ENCODE results near the gene CALB2.
"Not testable (repeated sequence)": the region's sequence is repeated elsewhere in the genome, so short reads cannot be mapped to it uniquely, and the experiment has no call there.

The CALB2 gene

GRCh38 chr16:71352963-71353460 lies 5.5 kb upstream of the CALB2 start:
- TF ChIP-seq ZFX (IDR thresholded peaks at IDR 0.05; ENCODE audit: borderline replicate concordance) = no peak
- TF ChIP-seq, protein P1, sequence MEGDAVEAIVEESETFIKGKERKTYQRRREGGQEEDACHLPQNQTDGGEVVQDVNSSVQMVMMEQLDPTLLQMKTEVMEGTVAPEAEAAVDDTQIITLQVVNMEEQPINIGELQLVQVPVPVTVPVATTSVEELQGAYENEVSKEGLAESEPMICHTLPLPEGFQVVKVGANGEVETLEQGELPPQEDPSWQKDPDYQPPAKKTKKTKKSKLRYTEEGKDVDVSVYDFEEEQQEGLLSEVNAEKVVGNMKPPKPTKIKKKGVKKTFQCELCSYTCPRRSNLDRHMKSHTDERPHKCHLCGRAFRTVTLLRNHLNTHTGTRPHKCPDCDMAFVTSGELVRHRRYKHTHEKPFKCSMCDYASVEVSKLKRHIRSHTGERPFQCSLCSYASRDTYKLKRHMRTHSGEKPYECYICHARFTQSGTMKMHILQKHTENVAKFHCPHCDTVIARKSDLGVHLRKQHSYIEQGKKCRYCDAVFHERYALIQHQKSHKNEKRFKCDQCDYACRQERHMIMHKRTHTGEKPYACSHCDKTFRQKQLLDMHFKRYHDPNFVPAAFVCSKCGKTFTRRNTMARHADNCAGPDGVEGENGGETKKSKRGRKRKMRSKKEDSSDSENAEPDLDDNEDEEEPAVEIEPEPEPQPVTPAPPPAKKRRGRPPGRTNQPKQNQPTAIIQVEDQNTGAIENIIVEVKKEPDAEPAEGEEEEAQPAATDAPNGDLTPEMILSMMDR (IDR thresholded peaks at IDR 0.05) = no peak
- no peak overlapping the region for H3K27ac ChIP-seq

GRCh38 chr16:71353736-71354135 lies 4.8 kb upstream of the CALB2 start:
- no peak for TF ChIP-seq ZFX (IDR thresholded peaks at IDR 0.05; ENCODE audit: borderline replicate concordance)
- TF ChIP-seq, protein P1 (IDR thresholded peaks at IDR 0.05) = no peak
- no peak overlapping the region for H3K27ac ChIP-seq

DNA sequence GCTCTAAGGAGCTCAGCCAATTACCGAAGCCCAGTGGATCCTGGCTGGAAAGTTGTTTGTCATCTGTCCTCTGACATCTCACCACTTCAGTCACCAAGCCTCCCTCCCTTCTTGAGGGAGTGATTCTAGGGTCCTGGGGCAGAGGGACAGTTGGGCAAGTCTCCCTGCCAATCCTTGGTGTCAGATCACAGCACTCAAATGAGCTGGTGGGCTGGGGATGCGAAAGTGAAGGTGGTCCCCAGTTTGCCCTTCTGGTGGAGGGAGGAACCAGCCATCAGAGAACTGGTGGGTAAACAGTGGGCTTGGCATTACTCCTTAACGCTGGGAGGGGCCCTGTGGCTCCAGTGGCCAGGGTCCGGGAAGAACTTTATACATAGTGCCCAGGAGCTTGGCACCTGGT lies 4.4 kb upstream of the CALB2 start:
- H3K27ac ChIP-seq = no peak overlapping the region
- TF ChIP-seq, protein P1 (IDR thresholded peaks at IDR 0.05) = no peak
- TF ChIP-seq ZFX (IDR thresholded peaks at IDR 0.05; ENCODE audit: borderline replicate concordance) = no peak

- no peak overlapping the region for H3K27ac ChIP-seq
- TF ChIP-seq, protein P1 (IDR thresholded peaks at IDR 0.05) = no peak
- TF ChIP-seq ZFX (IDR thresholded peaks at IDR 0.05; ENCODE audit: borderline replicate concordance) = no peak
These were observed 2.3 kb upstream of the CALB2 start for GRCh38 chr16:71356051-71356740.

GRCh38 chr16:71356936-71357335 lies 1.6 kb upstream of the CALB2 start:
- not testable (repeated sequence) for H3K27ac ChIP-seq

DNA sequence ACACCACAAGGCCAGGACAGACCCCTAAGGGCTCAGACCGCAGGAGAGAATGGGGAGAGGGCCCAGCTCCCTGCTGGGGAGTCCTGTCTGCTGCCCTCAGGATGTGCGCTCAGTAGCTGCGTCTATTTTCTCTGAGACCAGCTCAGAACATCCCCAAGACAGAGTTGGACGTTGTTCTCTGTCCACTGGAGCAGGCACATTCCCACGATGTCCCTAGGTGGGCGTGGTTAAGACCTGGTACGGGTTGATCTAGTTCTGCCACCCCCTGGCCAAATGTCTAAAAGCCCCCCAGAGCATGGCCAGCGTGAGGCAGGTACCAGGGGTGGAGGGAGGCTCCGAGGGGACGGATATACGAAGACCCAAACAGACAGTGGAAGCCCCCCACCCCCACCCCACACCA lies 842 bp upstream of the CALB2 start:
- TF ChIP-seq, protein P1 (IDR thresholded peaks at IDR 0.05) = no peak
- TF ChIP-seq ZFX (IDR thresholded peaks at IDR 0.05; ENCODE audit: borderline replicate concordance) = no peak
- H3K27ac ChIP-seq = no peak overlapping the region

GRCh38 chr16:71359431-71359830 lies 908 bp downstream of the CALB2 start:
- no peak overlapping the region for H3K27ac ChIP-seq
- TF ChIP-seq, protein P1 (IDR thresholded peaks at IDR 0.05) = no peak
- no peak for TF ChIP-seq ZFX (IDR thresholded peaks at IDR 0.05; ENCODE audit: borderline replicate concordance)

DNA sequence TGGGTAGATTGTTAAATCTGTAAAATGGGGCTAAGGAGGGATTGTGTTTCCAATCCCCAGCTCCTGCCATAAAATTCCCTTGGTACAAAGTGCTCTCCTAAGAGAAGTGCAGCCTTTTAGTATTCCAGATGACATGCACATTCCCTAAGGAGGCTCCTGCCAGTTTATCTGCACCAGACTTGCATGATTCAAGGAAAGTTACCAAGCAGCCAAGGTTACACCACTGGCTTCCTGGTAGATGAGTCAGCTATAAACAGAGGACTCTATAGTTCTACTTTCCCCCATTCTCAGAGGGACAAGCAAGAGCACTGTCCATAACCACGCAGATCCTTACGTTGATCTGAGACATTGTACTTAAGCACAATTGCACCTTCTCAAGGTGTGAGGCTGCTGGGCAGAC lies 1.9 kb downstream of the CALB2 start:
- TF ChIP-seq, protein P1 (IDR thresholded peaks at IDR 0.05) = no peak
- no peak for TF ChIP-seq ZFX (IDR thresholded peaks at IDR 0.05; ENCODE audit: borderline replicate concordance)
- H3K27ac ChIP-seq = no peak overlapping the region

All from 22Rv1 (cell line).